ENCODE measurements around the gene SDK1.

SDK1 gene

GRCh38 chr7:3332308-3332707 is 31.3 kb downstream of the SDK1 start:
- no peak for DNase-seq (ENCODE audit: low read depth)

GRCh38 chr7:3333861-3334260 is 32.8 kb downstream of the SDK1 start:
- no peak for DNase-seq (ENCODE audit: low read depth)

GRCh38 chr7:3336042-3336665 is 35.1 kb downstream of the SDK1 start:
- no peak for DNase-seq (ENCODE audit: low read depth)

GRCh38 chr7:3338161-3338560 is 37.1 kb downstream of the SDK1 start:
- no peak for DNase-seq (ENCODE audit: low read depth)

GRCh38 chr7:3345699-3346481 is 44.8 kb downstream of the SDK1 start:
- DNase-seq (ENCODE audit: low read depth) = no peak

GRCh38 chr7:3349126-3349525 is 48.1 kb downstream of the SDK1 start:
- DNase-seq (ENCODE audit: low read depth) = no peak

- DNase-seq (ENCODE audit: low read depth) = no peak
These were observed 55.1 kb downstream of the SDK1 start for GRCh38 chr7:3356173-3356572.

- no peak for DNase-seq (ENCODE audit: low read depth)
These were observed 57.9 kb downstream of the SDK1 start for GRCh38 chr7:3358991-3359390.

GRCh38 chr7:3367261-3367660 is 66.2 kb downstream of the SDK1 start:
- DNase-seq (ENCODE audit: low read depth) = no peak

GRCh38 chr7:3370068-3370830 is 69.2 kb downstream of the SDK1 start:
- DNase-seq (ENCODE audit: low read depth) = no peak

GRCh38 chr7:3370921-3371320 is 69.9 kb downstream of the SDK1 start:
- DNase-seq (ENCODE audit: low read depth) = no peak

GRCh38 chr7:3371601-3372000 is 70.5 kb downstream of the SDK1 start:
- no peak for DNase-seq (ENCODE audit: low read depth)

GRCh38 chr7:3374239-3374638 is 73.2 kb downstream of the SDK1 start:
- no peak for DNase-seq (ENCODE audit: low read depth)

GRCh38 chr7:3378390-3379150 is 77.5 kb downstream of the SDK1 start:
- no peak for DNase-seq (ENCODE audit: low read depth)

- no peak for DNase-seq (ENCODE audit: low read depth)
These were observed 79.0 kb downstream of the SDK1 start for GRCh38 chr7:3380034-3380433.

- no peak for DNase-seq (ENCODE audit: low read depth)
These were observed 80.0 kb downstream of the SDK1 start for GRCh38 chr7:3380886-3381685.

- DNase-seq (ENCODE audit: low read depth) = no peak
These were observed 85.6 kb downstream of the SDK1 start for GRCh38 chr7:3386423-3387190.

GRCh38 chr7:3393862-3394261 is 92.8 kb downstream of the SDK1 start:
- DNase-seq (ENCODE audit: low read depth) = no peak

- DNase-seq (ENCODE audit: low read depth) = no peak
These were observed 96.3 kb downstream of the SDK1 start for GRCh38 chr7:3397324-3397723.

- no peak for DNase-seq (ENCODE audit: low read depth)
These were observed 98.8 kb downstream of the SDK1 start for GRCh38 chr7:3399858-3400257.

- DNase-seq (ENCODE audit: low read depth) = no peak
These were observed 103.4 kb downstream of the SDK1 start for GRCh38 chr7:3404501-3404900.
